NCI-H2196 treated with DMSO at 0.1 percent for 48 hours (cell line): Measurements from ENCODE around the gene SH3TC1.

Source experiments
- DNase-seq: peaks from one replicate; lab custom pipeline; 2025; ENCODE audit not compliant: unreplicated experiment; lab: John Stamatoyannopoulos, UW

SH3TC1 gene

GRCh38 chr4:8260656-8261111, 61.6 kb downstream of the SH3TC1 start:
- DNase-seq = no peak

- no peak for DNase-seq
Measured at GRCh38 chr4:8261851-8262535, 62.9 kb downstream of the SH3TC1 start.

- no peak for DNase-seq
Measured at GRCh38 chr4:8262637-8263322, 63.7 kb downstream of the SH3TC1 start.

GRCh38 chr4:8263397-8263796, 64.3 kb downstream of the SH3TC1 start:
- DNase-seq = no peak

- DNase-seq = no peak
Measured at GRCh38 chr4:8264106-8264505, 65.0 kb downstream of the SH3TC1 start.

GRCh38 chr4:8265171-8265929, 66.3 kb downstream of the SH3TC1 start:
- no peak for DNase-seq

GRCh38 chr4:8266088-8266487, 67.0 kb downstream of the SH3TC1 start:
- no peak for DNase-seq

- DNase-seq = no peak
Measured at GRCh38 chr4:8266508-8266907, 67.4 kb downstream of the SH3TC1 start.

- DNase-seq = peak; percentile 27
Measured at GRCh38 chr4:8267077-8267476, 68.0 kb downstream of the SH3TC1 start.

- no peak for DNase-seq
Measured at GRCh38 chr4:8268211-8268610, 69.1 kb downstream of the SH3TC1 start.

- DNase-seq = no peak
Measured at GRCh38 chr4:8268901-8269534, 69.9 kb downstream of the SH3TC1 start.

GRCh38 chr4:8269535-8270417, 70.7 kb downstream of the SH3TC1 start, which contains the start of gene HTRA3:
HTRA3 (plus strand) TSS chr4:8269754; CDS start chr4:8269969, 215 bp downstream.
- no peak for DNase-seq

- no peak for DNase-seq
Measured at GRCh38 chr4:8270418-8270771, 71.3 kb downstream of the SH3TC1 start.

GRCh38 chr4:8270912-8271815, 72.1 kb downstream of the SH3TC1 start:
- DNase-seq = no peak

GRCh38 chr4:8271821-8272220, 72.7 kb downstream of the SH3TC1 start:
- no peak for DNase-seq

- no peak for DNase-seq
Measured at GRCh38 chr4:8272472-8273428, 73.7 kb downstream of the SH3TC1 start.

GRCh38 chr4:8273450-8273849, 74.4 kb downstream of the SH3TC1 start:
- DNase-seq = no peak

GRCh38 chr4:8274066-8274652, 75.1 kb downstream of the SH3TC1 start:
- no peak for DNase-seq
